Muscle layer of duodenum (tissue), 2 donors: ENCODE data around the gene BPIFB6.

ENCODE experiments used
- H3K27ac ChIP-seq: one replicate; pipeline ENCODE4 v1.7.0; 2013; ENCODE audit warnings: mild to moderate bottlenecking, low read length
- H3K27me3 ChIP-seq: one replicate; pipeline ENCODE4 v1.7.0; 2013; ENCODE audit warnings: low read depth, mild to moderate bottlenecking, control low read depth, low read length
- H3K36me3 ChIP-seq, 2 donors: one replicate each; pipeline ENCODE4 v1.7.0; 2013; ENCODE audit warnings: low read length in 2 of 2, control low read depth in 1 of 2, mild to moderate bottlenecking in 1 of 2; ENCODE audit not compliant: insufficient read depth in 2 of 2, control insufficient read depth in 1 of 2
- H3K4me1 ChIP-seq, 2 donors: one replicate each; pipeline ENCODE4 v1.7.0; 2013; ENCODE audit warnings: low read length in 2 of 2, mild to moderate bottlenecking in 2 of 2, control low read depth in 1 of 2, moderate library complexity in 1 of 2; ENCODE audit not compliant: insufficient read depth in 2 of 2, control insufficient read depth in 1 of 2
- H3K4me3 ChIP-seq, 2 donors: one replicate each; pipeline ENCODE4 v1.7.0; 2013; ENCODE audit warnings: low read length in 2 of 2, low read depth in 1 of 2, mild to moderate bottlenecking in 1 of 2
- H3K9me3 ChIP-seq, 2 donors: one replicate each; pipeline ENCODE4 v1.7.0; 2013; ENCODE audit warnings: low read length in 2 of 2, control low read depth in 1 of 2, mild to moderate bottlenecking in 1 of 2; ENCODE audit not compliant: control insufficient read depth in 1 of 2
- donor health status: healthy.

BPIFB6 gene

DNA sequence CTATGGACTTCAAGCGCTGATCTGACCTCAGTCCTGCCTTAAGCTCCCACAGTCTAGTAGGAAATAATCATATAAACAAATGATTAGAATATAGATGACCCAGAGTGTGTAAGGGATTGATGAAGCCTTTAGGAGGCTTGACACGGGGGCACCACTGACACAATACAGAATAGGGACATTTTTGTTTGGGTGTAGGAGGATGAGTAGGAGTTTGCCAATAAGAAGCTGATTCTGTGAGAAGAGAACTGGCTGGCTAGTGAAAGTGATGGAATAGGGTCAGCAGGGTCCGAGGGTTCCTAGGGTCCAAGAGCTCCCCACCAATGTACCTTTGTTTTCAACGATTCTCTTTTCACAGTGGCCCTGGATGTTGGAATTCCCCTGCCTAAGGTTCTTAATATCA lies 40.9 kb downstream of the BPIFB6 start:
- Histone ChIP-seq H3K36me3 (no peaks in the 10 kb centered on the region), H3K4me1 (no peaks in the 10 kb centered on the region), H3K27ac (no peak overlapping the region), H3K9me3 (no peaks in the 10 kb centered on the region), H3K4me3 (no peak overlapping the region), H3K27me3 (no peaks in the 10 kb centered on the region)

DNA sequence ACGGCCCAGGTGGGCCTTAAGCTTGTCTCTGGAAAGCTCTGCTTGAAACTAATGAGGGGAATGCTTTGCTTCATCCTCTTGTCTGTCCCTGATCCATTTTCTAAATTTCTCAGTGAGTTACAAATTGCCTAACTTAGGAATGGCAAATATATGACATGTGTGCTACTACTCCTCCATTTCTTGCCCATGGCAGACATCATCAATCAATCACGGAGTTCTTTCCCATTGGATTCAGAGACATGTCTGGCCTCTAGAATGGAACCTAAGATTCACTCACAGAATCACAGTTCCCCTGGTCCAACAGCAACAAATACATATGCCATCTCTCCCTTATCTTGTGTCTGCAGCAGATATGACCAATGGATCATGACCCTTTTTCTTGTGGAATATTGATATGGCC lies 41.4 kb downstream of the BPIFB6 start:
- Histone ChIP-seq H3K27me3 (no peaks in the 10 kb centered on the region), H3K9me3 (no peaks in the 10 kb centered on the region), H3K27ac (no peak overlapping the region), H3K4me3 (no peak overlapping the region), H3K4me1 (no peaks in the 10 kb centered on the region), H3K36me3 (no peaks in the 10 kb centered on the region)

DNA sequence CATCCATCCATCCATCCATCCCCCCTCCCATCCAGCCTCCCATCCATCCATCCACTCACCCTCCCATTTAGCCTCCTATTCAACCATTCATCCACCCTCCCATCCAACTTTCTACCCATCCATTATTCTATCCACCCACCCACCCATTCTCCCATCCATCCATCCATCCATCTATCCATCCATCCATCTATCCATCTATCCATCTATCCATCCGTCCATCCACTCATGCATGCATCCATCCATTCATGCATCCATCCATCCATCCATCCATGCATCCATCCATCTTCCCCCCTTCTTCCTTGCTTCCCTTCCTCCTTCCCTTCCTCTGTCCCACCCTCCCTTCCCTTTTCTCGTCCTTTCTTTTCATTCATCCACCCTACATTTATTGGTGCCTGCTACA lies 43.2 kb downstream of the BPIFB6 start:
- Histone ChIP-seq H3K36me3 (no peaks in the 10 kb centered on the region), H3K27ac (no peak overlapping the region), H3K9me3 (no peaks in the 10 kb centered on the region), H3K4me3 (no peak overlapping the region), H3K4me1 (no peaks in the 10 kb centered on the region), H3K27me3 (no peaks in the 10 kb centered on the region)

DNA sequence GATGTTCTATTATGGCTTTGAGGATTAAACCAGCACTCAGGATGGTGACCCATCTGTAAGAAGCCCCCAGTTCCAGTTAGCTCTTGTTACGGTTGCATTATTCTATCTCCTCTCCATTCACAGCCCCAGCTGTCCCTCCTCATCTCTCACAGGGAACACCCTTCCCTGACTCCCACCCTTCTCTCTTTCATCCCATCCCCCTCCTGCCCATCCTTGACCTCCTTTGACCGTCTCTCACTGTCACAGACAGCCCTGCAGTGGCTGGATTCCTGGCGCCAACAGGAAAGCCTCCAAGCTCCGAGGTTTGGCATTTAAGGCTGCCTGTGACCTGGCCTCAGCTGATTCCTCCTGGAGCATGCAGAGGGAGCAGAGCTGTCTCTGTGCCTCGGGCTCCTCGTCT lies 43.8 kb downstream of the BPIFB6 start:
- Histone ChIP-seq H3K4me3 (no peak overlapping the region), H3K27me3 (no peaks in the 10 kb centered on the region), H3K9me3 (no peaks in the 10 kb centered on the region), H3K36me3 (no peaks in the 10 kb centered on the region), H3K27ac (no peak overlapping the region), H3K4me1 (no peaks in the 10 kb centered on the region)

DNA sequence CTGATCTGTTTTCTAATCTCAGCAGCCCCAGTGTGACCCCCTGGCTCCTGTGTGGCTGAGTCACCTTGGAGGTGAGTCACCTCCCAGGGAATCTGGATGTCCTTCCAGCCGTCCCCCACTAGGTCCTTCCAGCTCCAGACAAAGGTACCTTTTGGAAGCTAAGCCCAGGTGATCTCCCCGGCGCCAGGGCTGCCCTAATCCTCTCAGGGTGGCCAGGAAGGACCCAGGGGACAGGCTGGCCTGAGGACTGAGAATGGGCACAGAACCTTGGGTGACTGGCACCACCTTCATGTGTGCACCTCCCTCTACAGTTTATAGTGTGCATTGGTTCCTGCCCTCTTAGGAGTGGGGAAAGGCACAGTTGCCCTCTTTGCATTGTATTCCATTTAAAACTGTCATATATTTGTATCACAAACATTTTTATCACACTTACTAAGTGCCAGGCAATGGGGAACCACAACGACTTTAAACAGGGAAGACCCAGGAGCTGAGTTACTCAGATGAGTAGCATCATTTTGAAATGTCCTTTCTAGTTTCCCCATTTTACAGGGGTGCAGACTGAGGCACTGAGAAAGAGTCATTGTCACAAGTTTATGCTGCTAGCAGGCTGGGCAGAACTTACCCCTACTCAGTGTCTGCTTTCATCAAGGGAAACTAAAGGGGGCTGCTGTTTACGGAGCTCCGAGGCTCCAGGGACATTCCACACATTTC lies 45.4 kb downstream of the BPIFB6 start:
- no peaks in the 10 kb centered on the region for H3K36me3 ChIP-seq
- no peaks in the 10 kb centered on the region for H3K9me3 ChIP-seq
- H3K27ac ChIP-seq = no peak overlapping the region
- H3K27me3 ChIP-seq = no peaks in the 10 kb centered on the region
- no peaks in the 10 kb centered on the region for H3K4me1 ChIP-seq
- no peak overlapping the region for H3K4me3 ChIP-seq

DNA sequence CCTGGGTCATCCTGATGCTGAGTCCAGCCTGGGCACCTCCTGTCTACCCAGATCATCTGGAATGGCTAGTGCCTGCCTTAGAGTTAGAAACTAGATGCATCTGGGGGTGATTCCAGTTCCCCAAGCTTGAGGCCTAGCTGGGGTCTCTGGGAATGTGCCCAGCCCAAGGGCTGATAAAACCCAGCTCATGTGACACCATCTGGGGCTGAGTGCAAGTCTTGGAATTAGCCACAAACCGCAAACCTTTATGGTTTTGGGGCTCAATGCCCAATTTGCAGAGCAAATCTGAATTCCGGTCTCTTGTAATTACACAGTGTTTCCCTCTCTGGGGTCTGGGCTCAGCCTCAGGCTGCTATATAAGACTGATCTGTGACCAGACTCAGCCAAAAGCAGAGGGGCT lies 47.8 kb downstream of the BPIFB6 start, which contains the start of gene BPIFB4:
BPIFB4 (plus strand) TSS at position 385 of the 400 bp plus-strand sequence. CDS start 1,884 bp downstream, outside the sequence.
- no peaks in the 10 kb centered on the region for H3K9me3 ChIP-seq
- no peaks in the 10 kb centered on the region for H3K27me3 ChIP-seq
- no peak within 1 kb of the TSS for H3K4me3 ChIP-seq
- no peaks in the 10 kb centered on the region for H3K4me1 ChIP-seq
- no peaks in the 10 kb centered on the region for H3K36me3 ChIP-seq
- no peak within 1 kb of the TSS for H3K27ac ChIP-seq

DNA sequence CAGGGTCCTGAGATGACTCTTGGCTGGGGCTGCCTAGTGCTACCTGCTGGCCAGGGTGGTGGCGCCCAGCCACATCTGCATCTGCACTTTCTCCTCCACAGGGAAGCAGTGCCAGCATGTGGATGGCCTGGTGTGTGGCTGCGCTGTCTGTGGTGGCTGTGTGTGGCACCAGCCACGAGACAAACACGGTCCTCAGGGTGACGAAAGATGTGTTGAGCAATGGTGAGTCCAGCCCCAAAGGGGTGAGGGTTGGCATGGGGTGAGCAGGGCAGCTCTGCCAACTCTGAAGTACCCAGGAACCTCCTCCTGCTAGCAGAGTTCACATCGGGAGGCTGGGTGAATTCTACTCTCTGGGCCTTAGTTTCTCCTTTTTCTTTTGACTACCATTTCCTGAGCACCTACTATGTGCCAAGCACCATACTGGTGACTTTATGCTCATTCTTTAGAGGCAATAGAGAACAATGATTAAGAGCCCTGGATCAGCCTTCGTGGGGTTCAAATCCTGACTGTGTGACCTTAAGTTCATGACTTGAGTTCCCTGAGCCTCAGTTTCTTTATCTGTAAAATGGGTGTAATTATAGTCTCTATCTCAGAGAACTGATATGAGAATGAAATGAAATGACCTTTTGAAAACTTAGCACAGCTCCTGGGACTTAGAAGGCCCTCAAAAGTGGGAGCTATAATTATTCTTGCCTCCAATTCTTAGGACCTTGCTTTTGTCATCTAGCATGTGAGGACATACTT lies 50.1 kb downstream of the BPIFB6 start:
- H3K27me3 ChIP-seq = no peaks in the 10 kb centered on the region
- H3K36me3 ChIP-seq = no peaks in the 10 kb centered on the region
- no peak overlapping the region for H3K4me3 ChIP-seq
- H3K9me3 ChIP-seq = no peaks in the 10 kb centered on the region
- H3K27ac ChIP-seq = no peak overlapping the region
- no peaks in the 10 kb centered on the region for H3K4me1 ChIP-seq

DNA sequence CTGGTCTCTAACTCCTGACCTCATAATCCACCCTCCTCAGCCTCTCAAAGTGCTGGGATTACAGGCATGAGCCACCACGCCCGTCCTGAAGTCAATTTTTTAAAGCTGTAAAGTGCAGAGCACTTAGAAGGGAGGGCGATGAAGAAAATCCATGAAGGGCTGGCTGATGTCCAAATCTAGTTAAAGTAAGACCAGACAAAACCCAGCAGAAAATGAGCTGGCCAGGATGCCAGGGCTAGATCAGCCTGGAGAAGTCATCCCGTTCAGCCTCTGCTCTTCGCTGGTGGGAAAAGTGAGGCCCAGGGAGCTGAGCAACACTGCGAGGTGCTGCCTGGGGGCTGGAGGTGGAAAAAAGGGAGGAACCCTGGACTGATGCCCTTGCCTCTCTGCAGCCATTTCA lies 51.1 kb downstream of the BPIFB6 start:
- Histone ChIP-seq H3K4me1 (no peaks in the 10 kb centered on the region), H3K27ac (no peak overlapping the region), H3K36me3 (no peaks in the 10 kb centered on the region), H3K4me3 (no peak overlapping the region), H3K9me3 (no peaks in the 10 kb centered on the region), H3K27me3 (no peaks in the 10 kb centered on the region)

DNA sequence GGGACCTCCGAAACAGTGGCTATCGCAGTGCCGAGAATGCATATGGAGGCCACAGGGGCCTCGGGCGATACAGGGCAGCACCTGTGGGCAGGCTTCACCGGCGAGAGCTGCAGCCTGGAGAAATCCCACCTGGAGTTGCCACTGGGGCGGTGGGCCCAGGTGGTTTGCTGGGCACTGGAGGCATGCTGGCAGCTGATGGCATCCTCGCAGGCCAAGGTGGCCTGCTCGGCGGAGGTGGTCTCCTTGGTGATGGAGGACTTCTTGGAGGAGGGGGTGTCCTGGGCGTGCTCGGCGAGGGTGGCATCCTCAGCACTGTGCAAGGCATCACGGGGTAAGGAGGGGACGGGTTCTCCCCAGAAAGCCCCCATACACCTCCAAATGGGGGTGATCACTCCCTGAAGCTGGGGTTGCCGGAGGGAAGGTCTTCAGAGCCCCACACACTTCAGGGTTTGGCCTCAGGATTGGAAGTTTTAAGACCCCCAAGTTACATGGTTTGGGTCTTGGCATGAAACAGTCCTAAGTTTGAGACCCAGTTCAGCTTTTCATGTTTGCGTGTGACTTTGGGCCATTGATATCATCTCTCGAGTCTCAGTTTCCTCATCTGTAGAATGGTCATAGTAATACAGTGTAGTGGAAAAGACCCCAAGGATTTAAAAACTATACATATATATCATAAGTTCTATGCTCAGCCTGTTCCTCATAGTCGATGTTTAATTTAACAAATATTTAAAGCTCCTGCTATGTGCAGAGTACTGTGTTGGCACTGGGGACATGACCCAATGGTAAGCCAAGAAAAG lies 52.3 kb downstream of the BPIFB6 start:
- Histone ChIP-seq H3K4me3 (no peak overlapping the region), H3K4me1 (no peaks in the 10 kb centered on the region), H3K27me3 (no peaks in the 10 kb centered on the region), H3K36me3 (no peaks in the 10 kb centered on the region), H3K27ac (no peak overlapping the region), H3K9me3 (no peaks in the 10 kb centered on the region)

DNA sequence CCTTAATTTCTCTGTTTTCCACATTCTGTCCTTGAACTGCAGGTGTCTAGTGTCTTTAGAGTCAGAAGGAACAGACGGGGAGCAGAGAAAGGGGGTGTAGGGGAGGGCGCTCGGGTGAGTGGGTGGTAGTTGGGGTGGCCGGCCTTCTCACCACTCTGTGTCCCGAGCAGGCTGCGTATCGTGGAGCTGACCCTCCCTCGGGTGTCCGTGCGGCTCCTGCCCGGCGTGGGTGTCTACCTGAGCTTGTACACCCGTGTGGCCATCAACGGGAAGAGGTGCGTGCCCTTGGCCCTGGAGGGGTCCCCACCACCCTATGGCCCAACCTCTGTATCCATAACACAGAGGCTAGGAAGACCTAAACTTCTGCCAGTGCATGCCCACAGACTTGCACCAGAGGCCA lies 53.3 kb downstream of the BPIFB6 start:
- Histone ChIP-seq H3K27me3 (no peaks in the 10 kb centered on the region), H3K4me1 (no peaks in the 10 kb centered on the region)

DNA sequence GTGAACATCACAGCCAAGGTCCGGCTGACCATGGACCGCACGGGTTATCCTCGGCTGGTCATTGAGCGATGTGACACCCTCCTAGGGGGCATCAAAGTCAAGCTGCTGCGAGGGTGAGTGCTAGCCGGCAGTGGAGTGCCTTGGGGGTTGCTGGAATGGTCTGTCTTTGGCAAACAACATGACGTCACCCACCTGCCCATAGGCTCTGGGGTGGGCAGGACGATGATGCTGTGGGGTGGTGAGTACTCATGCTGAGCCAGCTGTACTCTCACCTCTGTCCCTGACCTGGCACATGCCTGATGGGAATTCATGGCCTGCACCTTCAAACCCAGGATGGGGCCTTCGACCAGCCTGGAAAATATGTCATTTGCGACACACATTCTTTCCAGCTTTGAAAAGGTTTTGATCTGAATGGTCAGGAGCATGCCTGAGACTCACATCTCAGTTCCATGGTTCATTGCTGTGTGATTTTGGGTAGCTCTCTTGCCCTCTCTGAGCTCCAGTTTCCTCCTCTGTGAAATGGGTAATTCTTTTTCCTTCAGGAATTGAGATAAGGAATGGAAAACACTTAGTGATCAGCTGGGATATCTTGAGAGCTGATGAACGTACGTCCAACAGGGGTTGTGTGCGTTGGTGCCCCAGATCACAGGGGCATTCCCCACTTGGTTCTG lies 54.7 kb downstream of the BPIFB6 start:
- no peaks in the 10 kb centered on the region for H3K36me3 ChIP-seq
- H3K27ac ChIP-seq = no peak overlapping the region
- no peaks in the 10 kb centered on the region for H3K9me3 ChIP-seq
- H3K27me3 ChIP-seq = no peaks in the 10 kb centered on the region
- H3K4me1 ChIP-seq = no peaks in the 10 kb centered on the region
- no peak overlapping the region for H3K4me3 ChIP-seq

More for the DNA sequence above, 53.3 kb downstream of the BPIFB6 start:
- Histone ChIP-seq H3K27ac (no peak overlapping the region), H3K9me3 (no peaks in the 10 kb centered on the region), H3K4me3 (no peak overlapping the region), H3K36me3 (no peaks in the 10 kb centered on the region)
